Endothelial cell of umbilical vein (primary cell): ENCODE data around the gene PDXDC1.
"Not testable (repeated sequence)": the region's sequence is repeated elsewhere in the genome, so short reads cannot be mapped to it uniquely, and the experiment has no call there.

Source experiments
- EZH2 ChIP-seq: IDR thresholded peaks from 2 replicates; pipeline ENCODE4 v1.6.1; 2012; ENCODE audit warnings: borderline replicate concordance, low read depth, mild to moderate bottlenecking, moderate library complexity, low read length, inconsistent platforms; ENCODE audit not compliant: severe bottlenecking
- POLR2A ChIP-seq: IDR thresholded peaks from 2 replicates; pipeline ENCODE4 v1.6.1; 2012; ENCODE audit warnings: low read depth, mild to moderate bottlenecking, control low read depth, low read length
- POLR2AphosphoS5 ChIP-seq: IDR thresholded peaks from 2 replicates; pipeline ENCODE4 v1.6.1; 2012; ENCODE audit warnings: low read depth, mild to moderate bottlenecking, control low read depth, low read length, moderate library complexity; ENCODE audit not compliant: insufficient read depth
- TF ChIP-seq, protein P1 (sequence below), 2 donors: IDR thresholded peaks; 1 replicate in 1 of 2; 2 replicates in 1 of 2; pipeline ENCODE4 v1.5.1; 2011; ENCODE audit warnings: low read length in 2 of 2, mild to moderate bottlenecking in 2 of 2, moderate library complexity in 2 of 2, control low read depth in 1 of 2, inconsistent platforms in 1 of 2, low read depth in 1 of 2; ENCODE audit not compliant: insufficient read depth in 1 of 2; ENCODE audit errors: extremely low read depth in 1 of 2

DNA sequence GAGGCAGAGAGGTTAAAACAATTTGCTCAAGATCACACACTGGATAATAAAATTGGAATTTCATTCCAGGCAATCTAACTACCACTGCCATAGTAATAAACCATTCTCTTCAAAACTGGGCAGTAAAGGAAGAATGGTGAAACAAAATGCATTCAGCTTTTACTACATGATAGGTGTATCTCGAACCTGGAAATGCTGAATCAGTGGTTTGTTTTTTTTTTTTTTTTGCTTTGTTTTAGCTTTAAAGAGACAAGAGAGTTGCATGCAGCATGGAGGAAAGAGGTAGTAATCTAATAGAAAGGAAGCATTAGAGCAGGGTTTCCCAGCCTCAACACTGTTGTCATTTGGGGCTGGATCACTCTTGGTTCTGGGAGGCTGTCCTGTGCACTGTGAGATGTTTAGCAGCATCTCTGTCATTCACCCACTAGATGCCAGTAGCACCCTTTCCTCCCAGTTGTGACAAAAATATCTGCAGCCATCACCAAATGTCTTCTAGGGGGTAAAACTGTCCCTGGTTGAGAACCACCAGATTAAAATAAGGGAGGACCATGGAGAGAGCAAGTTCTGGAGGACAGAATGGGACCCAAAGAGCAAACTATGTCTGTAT, 115.9 kb downstream of the PDXDC1 start:
- TF ChIP-seq, protein P1, sequence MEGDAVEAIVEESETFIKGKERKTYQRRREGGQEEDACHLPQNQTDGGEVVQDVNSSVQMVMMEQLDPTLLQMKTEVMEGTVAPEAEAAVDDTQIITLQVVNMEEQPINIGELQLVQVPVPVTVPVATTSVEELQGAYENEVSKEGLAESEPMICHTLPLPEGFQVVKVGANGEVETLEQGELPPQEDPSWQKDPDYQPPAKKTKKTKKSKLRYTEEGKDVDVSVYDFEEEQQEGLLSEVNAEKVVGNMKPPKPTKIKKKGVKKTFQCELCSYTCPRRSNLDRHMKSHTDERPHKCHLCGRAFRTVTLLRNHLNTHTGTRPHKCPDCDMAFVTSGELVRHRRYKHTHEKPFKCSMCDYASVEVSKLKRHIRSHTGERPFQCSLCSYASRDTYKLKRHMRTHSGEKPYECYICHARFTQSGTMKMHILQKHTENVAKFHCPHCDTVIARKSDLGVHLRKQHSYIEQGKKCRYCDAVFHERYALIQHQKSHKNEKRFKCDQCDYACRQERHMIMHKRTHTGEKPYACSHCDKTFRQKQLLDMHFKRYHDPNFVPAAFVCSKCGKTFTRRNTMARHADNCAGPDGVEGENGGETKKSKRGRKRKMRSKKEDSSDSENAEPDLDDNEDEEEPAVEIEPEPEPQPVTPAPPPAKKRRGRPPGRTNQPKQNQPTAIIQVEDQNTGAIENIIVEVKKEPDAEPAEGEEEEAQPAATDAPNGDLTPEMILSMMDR (IDR thresholded peaks at IDR 0.05; ENCODE audit: extremely low read depth in 1 of 2, insufficient read depth in 1 of 2, low read depth in 1 of 2, low read length in 2 of 2) = not testable (repeated sequence)
- TF ChIP-seq POLR2AphosphoS5, EZH2, POLR2A: not testable (repeated sequence)
